HepG2 (cell line): ENCODE measurements around the gene ACTR10.

Experiments
- CEBPB ChIP-seq: IDR thresholded peaks from 2 replicates; pipeline ENCODE4 v1.6.1; 2011; ENCODE audit warnings: low read depth, low read length, improper control_type of control experiment, borderline replicate concordance
- CHD2 ChIP-seq: IDR thresholded peaks from 2 replicates; pipeline ENCODE4 v1.6.1; 2011; ENCODE audit warnings: low read depth, low read length, improper control_type of control experiment
- FOXJ3 ChIP-seq: sonication (generic); formaldehyde crosslinking; IDR thresholded peaks from 2 replicates; pipeline ENCODE4 v1.4.0; 2020; ENCODE audit warnings: missing genetic modification reagents, mild to moderate bottlenecking, borderline replicate concordance
- HNF4G ChIP-seq, 2 experiments: sonication (generic) in 1 of 2; formaldehyde crosslinking in 1 of 2; IDR thresholded peaks; 2 replicates each; pipeline versions ENCODE4 v1.4.0 to v1.6.1; 2011 to 2020; ENCODE audit warnings: borderline replicate concordance in 2 of 2, low read depth in 2 of 2, mild to moderate bottlenecking in 2 of 2, low read length in 1 of 2, missing genetic modification reagents in 1 of 2, moderate library complexity in 1 of 2
- JUND ChIP-seq: sonication (generic); formaldehyde crosslinking; IDR thresholded peaks from 2 replicates; pipeline ENCODE4 v1.8.0; 2022; ENCODE audit warnings: mild to moderate bottlenecking, missing genetic modification reagents
- MTF2 ChIP-seq: sonication (generic); formaldehyde crosslinking; IDR thresholded peaks from 2 replicates; pipeline ENCODE4 v1.5.0; 2020; ENCODE audit warnings: missing genetic modification reagents, borderline replicate concordance
- RFX5 ChIP-seq: IDR thresholded peaks from 2 replicates; pipeline ENCODE4 v1.6.1; 2011; ENCODE audit warnings: low read depth, low read length, improper control_type of control experiment
- SMARCC2 ChIP-seq: fragments of 450-650 bp; IDR thresholded peaks from 2 replicates; pipeline ENCODE4 v1.6.1; 2017; ENCODE audit warnings: antibody characterized with exemption, mild to moderate bottlenecking
- ZFP62 ChIP-seq: sonication (generic); formaldehyde crosslinking; IDR thresholded peaks from 2 replicates; pipeline ENCODE4 v1.4.0; 2020; ENCODE audit warnings: missing genetic modification reagents
- ZNF644 ChIP-seq: IDR thresholded peaks from 2 replicates; pipeline ENCODE4 v1.6.1; 2016; ENCODE audit warnings: low read depth
- ZNF879 ChIP-seq: sonication (generic); formaldehyde crosslinking; IDR thresholded peaks from 2 replicates; pipeline ENCODE4 v1.8.1; 2023; ENCODE audit warnings: missing genetic modification reagents
- TF ChIP-seq, protein P1 (sequence below), 2 experiments: IDR thresholded peaks; 2 replicates each; pipeline ENCODE4 v1.6.1; 2011 to 2012; ENCODE audit warnings: low read length in 2 of 2, borderline replicate concordance in 1 of 2, low read depth in 1 of 2, mild to moderate bottlenecking in 1 of 2, moderate library complexity in 1 of 2
- TF ChIP-seq, protein P2 (sequence below): sonication (generic); formaldehyde crosslinking; IDR thresholded peaks from 2 replicates; pipeline ENCODE4 v1.5.0; 2020; ENCODE audit warnings: mild to moderate bottlenecking, missing genetic modification reagents, moderate library complexity
- TF ChIP-seq, protein P3 (sequence below): sonication (generic); formaldehyde crosslinking; IDR thresholded peaks from 2 replicates; pipeline ENCODE4 v1.5.0; 2020; ENCODE audit warnings: missing genetic modification reagents, mild to moderate bottlenecking, borderline replicate concordance

DNA sequence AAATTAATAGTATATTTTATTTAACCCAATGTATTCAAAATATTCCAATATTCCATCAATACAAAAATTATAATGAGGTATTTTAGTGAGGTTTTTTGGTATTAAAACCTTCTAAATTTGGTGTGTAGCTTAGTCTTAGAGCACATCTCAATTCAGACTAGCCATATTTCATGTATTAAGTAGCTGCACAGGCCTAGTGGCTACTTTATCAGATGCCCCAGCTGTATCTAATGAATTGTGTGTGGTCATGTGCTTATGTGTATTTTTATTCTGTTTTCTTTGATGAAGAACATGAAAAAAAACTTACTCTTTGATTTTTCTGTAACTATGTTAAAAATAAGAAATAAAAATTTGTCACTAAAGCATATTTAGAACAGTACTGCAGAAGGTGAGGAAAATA lies 13.2 kb downstream of the ACTR10 start:
- TF ChIP-seq, protein P1, sequence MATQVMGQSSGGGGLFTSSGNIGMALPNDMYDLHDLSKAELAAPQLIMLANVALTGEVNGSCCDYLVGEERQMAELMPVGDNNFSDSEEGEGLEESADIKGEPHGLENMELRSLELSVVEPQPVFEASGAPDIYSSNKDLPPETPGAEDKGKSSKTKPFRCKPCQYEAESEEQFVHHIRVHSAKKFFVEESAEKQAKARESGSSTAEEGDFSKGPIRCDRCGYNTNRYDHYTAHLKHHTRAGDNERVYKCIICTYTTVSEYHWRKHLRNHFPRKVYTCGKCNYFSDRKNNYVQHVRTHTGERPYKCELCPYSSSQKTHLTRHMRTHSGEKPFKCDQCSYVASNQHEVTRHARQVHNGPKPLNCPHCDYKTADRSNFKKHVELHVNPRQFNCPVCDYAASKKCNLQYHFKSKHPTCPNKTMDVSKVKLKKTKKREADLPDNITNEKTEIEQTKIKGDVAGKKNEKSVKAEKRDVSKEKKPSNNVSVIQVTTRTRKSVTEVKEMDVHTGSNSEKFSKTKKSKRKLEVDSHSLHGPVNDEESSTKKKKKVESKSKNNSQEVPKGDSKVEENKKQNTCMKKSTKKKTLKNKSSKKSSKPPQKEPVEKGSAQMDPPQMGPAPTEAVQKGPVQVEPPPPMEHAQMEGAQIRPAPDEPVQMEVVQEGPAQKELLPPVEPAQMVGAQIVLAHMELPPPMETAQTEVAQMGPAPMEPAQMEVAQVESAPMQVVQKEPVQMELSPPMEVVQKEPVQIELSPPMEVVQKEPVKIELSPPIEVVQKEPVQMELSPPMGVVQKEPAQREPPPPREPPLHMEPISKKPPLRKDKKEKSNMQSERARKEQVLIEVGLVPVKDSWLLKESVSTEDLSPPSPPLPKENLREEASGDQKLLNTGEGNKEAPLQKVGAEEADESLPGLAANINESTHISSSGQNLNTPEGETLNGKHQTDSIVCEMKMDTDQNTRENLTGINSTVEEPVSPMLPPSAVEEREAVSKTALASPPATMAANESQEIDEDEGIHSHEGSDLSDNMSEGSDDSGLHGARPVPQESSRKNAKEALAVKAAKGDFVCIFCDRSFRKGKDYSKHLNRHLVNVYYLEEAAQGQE (IDR thresholded peaks at IDR 0.05; ENCODE audit: borderline replicate concordance in 1 of 2, low read depth in 1 of 2, low read length in 2 of 2): no peak
- TF ChIP-seq FOXJ3 (CRISPR knock-in tag) (no peak), MTF2 (CRISPR knock-in tag) (no peak), RFX5 (no peak), SMARCC2 (no peak), HNF4G (IDR thresholded peaks at IDR 0.05; ENCODE audit: borderline replicate concordance, low read depth, low read length) (no peak), HNF4G (CRISPR knock-in tag; IDR thresholded peaks at IDR 0.05; ENCODE audit: borderline replicate concordance, low read depth) (no peak), CEBPB (no peak), JUND (CRISPR knock-in tag) (no peak), ZNF644 (no peak), ZNF879 (CRISPR knock-in tag) (no peak), ZFP62 (CRISPR knock-in tag) (no peak), CHD2 (no peak)
- TF ChIP-seq, protein P2, sequence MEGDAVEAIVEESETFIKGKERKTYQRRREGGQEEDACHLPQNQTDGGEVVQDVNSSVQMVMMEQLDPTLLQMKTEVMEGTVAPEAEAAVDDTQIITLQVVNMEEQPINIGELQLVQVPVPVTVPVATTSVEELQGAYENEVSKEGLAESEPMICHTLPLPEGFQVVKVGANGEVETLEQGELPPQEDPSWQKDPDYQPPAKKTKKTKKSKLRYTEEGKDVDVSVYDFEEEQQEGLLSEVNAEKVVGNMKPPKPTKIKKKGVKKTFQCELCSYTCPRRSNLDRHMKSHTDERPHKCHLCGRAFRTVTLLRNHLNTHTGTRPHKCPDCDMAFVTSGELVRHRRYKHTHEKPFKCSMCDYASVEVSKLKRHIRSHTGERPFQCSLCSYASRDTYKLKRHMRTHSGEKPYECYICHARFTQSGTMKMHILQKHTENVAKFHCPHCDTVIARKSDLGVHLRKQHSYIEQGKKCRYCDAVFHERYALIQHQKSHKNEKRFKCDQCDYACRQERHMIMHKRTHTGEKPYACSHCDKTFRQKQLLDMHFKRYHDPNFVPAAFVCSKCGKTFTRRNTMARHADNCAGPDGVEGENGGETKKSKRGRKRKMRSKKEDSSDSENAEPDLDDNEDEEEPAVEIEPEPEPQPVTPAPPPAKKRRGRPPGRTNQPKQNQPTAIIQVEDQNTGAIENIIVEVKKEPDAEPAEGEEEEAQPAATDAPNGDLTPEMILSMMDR (CRISPR knock-in tag): no peak
- TF ChIP-seq, protein P3, sequence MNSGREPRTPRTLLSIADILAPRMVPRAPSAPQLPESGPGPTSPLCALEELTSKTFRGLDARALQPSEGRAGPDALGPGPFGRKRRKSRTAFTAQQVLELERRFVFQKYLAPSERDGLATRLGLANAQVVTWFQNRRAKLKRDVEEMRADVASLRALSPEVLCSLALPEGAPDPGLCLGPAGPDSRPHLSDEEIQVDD: no peak
